Chondrocyte (in vitro differentiated cells): ENCODE measurements around the gene KCNQ1. TPM values are rescaled to one million over a fixed set of nuclear protein-coding genes. Genes with fewer than 3 reads are reported as not detected.
A peak's percentile ranks its signal among the peaks of the same experiment; 100 is the strongest.

Source experiments
- DNase-seq: peaks from one replicate; pipeline ENCODE4 v3.0.0; 2021; ENCODE audit warnings: mixed read lengths, low spot score
- H3K27ac Mint-ChIP-seq: one replicate; pipeline ENCODE4 v1.8.0; 2021; ENCODE audit warnings: mild to moderate bottlenecking, moderate library complexity, mixed read lengths; ENCODE audit not compliant: unreplicated experiment
- H3K27me3 Mint-ChIP-seq: 2 replicates; pipeline ENCODE4 v1.8.0; 2021; ENCODE audit warnings: low read depth, mixed read lengths
- H3K36me3 Mint-ChIP-seq: 2 replicates; pipeline ENCODE4 v1.8.0; 2021; ENCODE audit warnings: low read depth, mixed read lengths
- H3K4me1 Mint-ChIP-seq: 2 replicates; pipeline ENCODE4 v1.8.0; 2021; ENCODE audit warnings: low read depth, mild to moderate bottlenecking, mixed read lengths
- H3K4me3 Mint-ChIP-seq: one replicate; pipeline ENCODE4 v1.8.0; 2021; ENCODE audit warnings: mild to moderate bottlenecking, moderate library complexity, mixed read lengths; ENCODE audit not compliant: unreplicated experiment
- H3K9me3 Mint-ChIP-seq: 2 replicates; pipeline ENCODE4 v1.8.0; 2021; ENCODE audit warnings: low read depth, mixed read lengths
- CTCF ChIP-seq: fragments of 200-600 bp; sonication (generic); IDR thresholded peaks from 2 replicates; pipeline ENCODE4 v1.5.0; 2021; ENCODE audit warnings: antibody characterized with exemption, mild to moderate bottlenecking, moderate library complexity
- total RNA-seq: library from RNA; stranded (reverse); gene quantifications from 3 replicates; pipeline ENCODE4 v1.2.1, GENCODE V29; 2021

KCNQ1 gene
- total RNA-seq, 1 donor from 2014 or later = not detected

- no peak for TF ChIP-seq CTCF
- Mint-ChIP-seq H3K9me3 (peaks cover 10% of the 10 kb centered on the region), H3K27ac (no peak overlapping the region), H3K36me3 (peaks cover 7% of the 10 kb centered on the region), H3K4me1 (peaks cover 6% of the 10 kb centered on the region), H3K27me3 (peaks cover 8% of the 10 kb centered on the region), H3K4me3 (no peak overlapping the region)
- no peak for DNase-seq
Measured at GRCh38 chr11:2805388-2806056, 360.7 kb downstream of the KCNQ1 start.

- no peak overlapping the region for H3K4me3 Mint-ChIP-seq
- H3K27ac Mint-ChIP-seq = no peak overlapping the region
- TF ChIP-seq CTCF = no peak
- H3K4me1 Mint-ChIP-seq = peaks cover 6% of the 10 kb centered on the region
- H3K9me3 Mint-ChIP-seq = peaks cover 12% of the 10 kb centered on the region
- DNase-seq = peak; percentile 89
- H3K27me3 Mint-ChIP-seq = peaks cover 8% of the 10 kb centered on the region
- peaks cover 8% of the 10 kb centered on the region for H3K36me3 Mint-ChIP-seq
Measured at GRCh38 chr11:2806351-2807024, 361.7 kb downstream of the KCNQ1 start.

GRCh38 chr11:2807025-2807681, 362.3 kb downstream of the KCNQ1 start:
- peaks cover 8% of the 10 kb centered on the region for H3K36me3 Mint-ChIP-seq
- peaks cover 8% of the 10 kb centered on the region for H3K27me3 Mint-ChIP-seq
- no peak for TF ChIP-seq CTCF
- no peak overlapping the region for H3K4me3 Mint-ChIP-seq
- H3K9me3 Mint-ChIP-seq = peaks cover 12% of the 10 kb centered on the region
- peaks cover 10% of the 10 kb centered on the region for H3K4me1 Mint-ChIP-seq
- DNase-seq = peak; percentile 72
- H3K27ac Mint-ChIP-seq = no peak overlapping the region

- DNase-seq = peak; percentile 70
- Mint-ChIP-seq H3K36me3 (peaks cover 8% of the 10 kb centered on the region), H3K27me3 (peaks cover 8% of the 10 kb centered on the region), H3K4me3 (no peak overlapping the region), H3K27ac (no peak overlapping the region), H3K4me1 (peaks cover 17% of the 10 kb centered on the region), H3K9me3 (peaks cover 12% of the 10 kb centered on the region)
- no peak for TF ChIP-seq CTCF
Measured at GRCh38 chr11:2807801-2808241, 363.0 kb downstream of the KCNQ1 start.
